Endothelial cell of umbilical vein (primary cell): Measurements from ENCODE around the gene SHKBP1. TPM values are rescaled to one million over a fixed set of nuclear protein-coding genes. Genes with fewer than 3 reads are reported as not detected.

Experiments
- BruUV-seq: library from RNA; stranded (reverse); fragments of 400-500 nt; replicated peaks from 2 replicates; lab custom pipeline; 2021; lab: Mats Ljungman, UMichigan
- CTCF ChIA-PET: fragments of 300-600, 350-600 bp; sonication (Branson Sonifier 250); formaldehyde crosslinking; loops from one replicate; lab custom pipeline; 2021; ENCODE audit warnings: antibody characterized with exemption, inconsistent platforms; lab: Charles Lee
- POLR2A ChIA-PET: fragments of 300-600, 350-600 bp; sonication (Branson Sonifier 250); formaldehyde crosslinking; loops from one replicate; lab custom pipeline; 2021; ENCODE audit warnings: antibody characterized with exemption, inconsistent platforms; lab: Charles Lee
- DNase-seq: peaks from one replicate; pipeline ENCODE4 v3.0.0-alpha.2; 2011; ENCODE audit warnings: low read depth, low spot score
- FAIRE-seq: peaks from 2 replicates; lab custom pipeline; 2011; peaks lifted over from hg19 to GRCh38; lab: Jason Lieb, UNC
- H2AFZ ChIP-seq: 2 replicates; pipeline ENCODE4 v1.6.0; 2012; ENCODE audit warnings: low read depth, low read length, control low read depth, inconsistent platforms
- H3K27ac ChIP-seq: 2 replicates; pipeline ENCODE4 v1.5.1; 2011; ENCODE audit warnings: low read depth, mild to moderate bottlenecking, control low read depth, low read length, moderate library complexity; ENCODE audit not compliant: insufficient read depth
- H3K27me3 ChIP-seq, 2 experiments: 2 replicates each; pipeline versions ENCODE4 v1.6.0 to v1.6.1; 2011; ENCODE audit warnings: low read length in 2 of 2, mixed read lengths in 1 of 2; ENCODE audit not compliant: control insufficient read depth in 2 of 2, insufficient read depth in 2 of 2
- H3K36me3 ChIP-seq, 2 experiments: 2 replicates in 1 of 2; 3 replicates in 1 of 2; pipeline ENCODE4 v1.5.1; 2011; ENCODE audit warnings: low read length in 2 of 2, mild to moderate bottlenecking in 1 of 2, moderate library complexity in 1 of 2; ENCODE audit not compliant: control insufficient read depth in 2 of 2, insufficient read depth in 2 of 2; ENCODE audit errors: extremely low read depth in 1 of 2
- H3K4me1 ChIP-seq: 3 replicates; pipeline ENCODE4 v1.5.1; 2011; ENCODE audit warnings: mild to moderate bottlenecking, low read length; ENCODE audit not compliant: control insufficient read depth, insufficient read depth; ENCODE audit errors: extremely low read depth
- H3K4me2 ChIP-seq: 2 replicates; pipeline ENCODE4 v1.6.1; 2011; ENCODE audit warnings: low read length, control low read depth, mixed read lengths; ENCODE audit not compliant: insufficient read depth
- H3K4me3 ChIP-seq, 3 experiments: fragments of 200-600 bp in 1 of 3; sonication (generic), shearing (Covaris generic) in 1 of 3; replicated peaks in 1 of 3; 2 replicates each; pipeline ENCODE4 v1.5.1; 2011 to 2016; ENCODE audit warnings: control low read depth in 3 of 3, low read length in 3 of 3, mild to moderate bottlenecking in 2 of 3, inconsistent platforms in 1 of 3, low read depth in 1 of 3, moderate library complexity in 1 of 3; ENCODE audit not compliant: insufficient read depth in 1 of 3
- H3K79me2 ChIP-seq: 2 replicates; pipeline ENCODE4 v1.6.0; 2012; ENCODE audit warnings: low read length, inconsistent platforms; ENCODE audit not compliant: control insufficient read depth, insufficient read depth
- H3K9ac ChIP-seq: replicated peaks from 2 replicates; pipeline ENCODE3; 2011; ENCODE audit warnings: low read length, control low read depth; ENCODE audit not compliant: insufficient read depth; ENCODE audit errors: extremely low read depth
- H3K9me1 ChIP-seq: replicated peaks from 3 replicates; pipeline ENCODE4 v1.6.0; 2011; ENCODE audit warnings: mild to moderate bottlenecking, low read length; ENCODE audit not compliant: control insufficient read depth, insufficient read depth; ENCODE audit errors: extremely low read depth
- H3K9me3 ChIP-seq: replicated peaks from 2 replicates; pipeline ENCODE4 v1.5.1; 2012; ENCODE audit warnings: low read length, inconsistent platforms; ENCODE audit not compliant: control insufficient read depth, insufficient read depth
- H4K20me1 ChIP-seq: replicated peaks from 2 replicates; pipeline ENCODE3; 2011; ENCODE audit warnings: mild to moderate bottlenecking, low read length; ENCODE audit not compliant: control insufficient read depth, insufficient read depth; ENCODE audit errors: extremely low read depth
- CTCF ChIP-seq, 2 donors: IDR thresholded peaks; 1 replicate in 1 of 2; 2 replicates in 1 of 2; pipeline ENCODE4 v1.5.1; 2011; ENCODE audit warnings: low read length in 2 of 2, mild to moderate bottlenecking in 2 of 2, moderate library complexity in 2 of 2, control low read depth in 1 of 2, inconsistent platforms in 1 of 2, low read depth in 1 of 2; ENCODE audit not compliant: insufficient read depth in 1 of 2; ENCODE audit errors: extremely low read depth in 1 of 2
- EZH2 ChIP-seq: IDR thresholded peaks from 2 replicates; pipeline ENCODE4 v1.6.1; 2012; ENCODE audit warnings: borderline replicate concordance, low read depth, mild to moderate bottlenecking, moderate library complexity, low read length, inconsistent platforms; ENCODE audit not compliant: severe bottlenecking
- FOS ChIP-seq: IDR thresholded peaks from 2 replicates; pipeline ENCODE4 v1.6.1; 2011; ENCODE audit warnings: mild to moderate bottlenecking, low read length, moderate library complexity, borderline replicate concordance; ENCODE audit not compliant: insufficient read depth
- GATA2 ChIP-seq: IDR thresholded peaks from 2 replicates; pipeline ENCODE4 v1.7.0; 2011; ENCODE audit warnings: low read depth, mild to moderate bottlenecking, moderate library complexity, mixed read lengths, low read length; ENCODE audit not compliant: insufficient read length, insufficient read depth
- JUN ChIP-seq: IDR thresholded peaks from 2 replicates; pipeline ENCODE4 v1.6.1; 2011; ENCODE audit warnings: borderline replicate concordance, low read depth; ENCODE audit not compliant: insufficient read length, insufficient read depth
- MYC ChIP-seq: IDR thresholded peaks from one replicate; pipeline ENCODE4 v1.6.1; 2011; ENCODE audit warnings: mild to moderate bottlenecking, low read depth, low read length
- POLR2A ChIP-seq: IDR thresholded peaks from 2 replicates; pipeline ENCODE4 v1.6.1; 2012; ENCODE audit warnings: low read depth, mild to moderate bottlenecking, control low read depth, low read length
- POLR2AphosphoS5 ChIP-seq: IDR thresholded peaks from 2 replicates; pipeline ENCODE4 v1.6.1; 2012; ENCODE audit warnings: low read depth, mild to moderate bottlenecking, control low read depth, low read length, moderate library complexity; ENCODE audit not compliant: insufficient read depth
- dilution Hi-C: fragments of 300-500 bp; cut with MboI; formaldehyde crosslinking; loops from one replicate; pipeline ENCODE4 v1.15.0; 2019; ENCODE audit warnings: low sequenced_read_pairs; ENCODE audit not compliant: extremely low pct_ligation_motif_present
- intact Hi-C: fragments of 100-400 bp; cut with micrococcal nuclease; formaldehyde crosslinking; loops from one replicate; pipeline ENCODE4 v1.10.0; 2022
- polyA plus RNA-seq, 4 experiments: library from polyadenylated mRNA; depleted of rRNA in 3 of 4; stranded (reverse) in 3 of 4; unstranded in 1 of 4; fragments of >200 nt; gene quantifications; 2 replicates each; pipeline versions ENCODE4 v1.2.1 to v1.2.3, GENCODE V29; 2011 to 2012; ENCODE audit warnings: missing spikeins in 1 of 4
- total RNA-seq: library from RNA; stranded (reverse); gene quantifications from 2 replicates; pipeline ENCODE4 v1.2.3, GENCODE V29; 2021
- TF ChIP-seq, protein P1 (sequence below): IDR thresholded peaks from 2 replicates; pipeline ENCODE4 v1.6.1; 2011; ENCODE audit not compliant: insufficient read depth, insufficient read length

Gene SHKBP1
- total and polyA plus RNA-seq, 2 donors (not counting 3 experiments of a cell fraction or from before 2014, with no cell fraction given) = 106 to 113 TPM

DNA sequence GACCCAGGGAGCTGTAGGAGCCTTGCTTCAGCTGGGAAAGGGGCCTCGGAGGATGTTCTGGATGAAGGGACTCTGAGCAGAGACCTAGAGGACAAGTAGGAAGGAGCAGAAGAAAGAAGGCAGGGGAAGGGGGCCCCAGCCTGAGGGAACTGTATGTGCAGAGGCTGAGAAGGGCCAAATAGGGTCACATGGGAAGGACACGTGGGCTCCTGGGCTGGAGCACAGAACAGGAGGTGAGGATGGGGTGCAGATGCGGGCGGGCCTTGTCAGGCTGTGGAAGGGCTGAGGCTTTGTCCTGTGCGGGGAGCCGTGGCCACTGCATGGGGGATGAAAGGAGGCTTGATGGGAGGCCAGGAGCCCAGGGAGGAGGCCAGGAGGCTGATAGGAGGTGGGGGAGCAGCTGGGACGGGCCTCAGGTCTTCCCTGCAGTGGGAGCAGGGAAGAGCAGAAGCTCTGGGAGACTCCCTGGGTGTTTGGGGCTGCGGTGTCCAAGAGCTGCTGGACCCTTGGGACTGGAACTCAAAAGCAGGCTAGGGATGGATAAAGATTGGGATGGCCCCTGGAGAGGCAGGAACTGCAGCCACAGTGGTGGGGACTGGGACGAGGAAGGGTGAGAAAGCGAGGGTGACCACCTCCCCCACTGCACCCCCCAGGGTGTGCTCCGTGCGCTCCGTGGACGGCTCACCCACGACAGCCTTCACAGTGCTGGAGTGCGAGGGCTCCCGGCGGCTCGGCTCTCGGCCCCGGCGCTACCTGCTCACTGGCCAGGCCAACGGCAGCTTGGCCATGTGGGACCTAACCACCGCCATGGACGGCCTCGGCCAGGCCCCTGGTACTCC is 13.1 kb downstream of the SHKBP1 start:
- ChIA-PET POLR2A (no interaction called here), CTCF (no interaction called here)
- dilution Hi-C loops (no loop called here), intact Hi-C loops (no loop called here)
- Histone ChIP-seq H2AFZ (no peak overlapping the region), H3K9me3 (no peaks in the 10 kb centered on the region), H3K9me1 (no peaks in the 10 kb centered on the region), H3K79me2 (no peaks in the 10 kb centered on the region), H3K9ac (no peak overlapping the region), H4K20me1 (no peaks in the 10 kb centered on the region), H3K4me3 (no peak overlapping the region), H3K4me2 (no peak overlapping the region), H3K27ac (no peak overlapping the region), H3K27me3 (no peaks in the 10 kb centered on the region), H3K4me1 (peaks cover 20% of the 10 kb centered on the region), H3K36me3 (peaks cover 3 to 4% of the 10 kb centered on the region in 2 experiments)
- BruUV-seq = no TSS peak
- TF ChIP-seq MYC = no peak
- DNase-seq (no peak), FAIRE-seq (no peak)

DNA sequence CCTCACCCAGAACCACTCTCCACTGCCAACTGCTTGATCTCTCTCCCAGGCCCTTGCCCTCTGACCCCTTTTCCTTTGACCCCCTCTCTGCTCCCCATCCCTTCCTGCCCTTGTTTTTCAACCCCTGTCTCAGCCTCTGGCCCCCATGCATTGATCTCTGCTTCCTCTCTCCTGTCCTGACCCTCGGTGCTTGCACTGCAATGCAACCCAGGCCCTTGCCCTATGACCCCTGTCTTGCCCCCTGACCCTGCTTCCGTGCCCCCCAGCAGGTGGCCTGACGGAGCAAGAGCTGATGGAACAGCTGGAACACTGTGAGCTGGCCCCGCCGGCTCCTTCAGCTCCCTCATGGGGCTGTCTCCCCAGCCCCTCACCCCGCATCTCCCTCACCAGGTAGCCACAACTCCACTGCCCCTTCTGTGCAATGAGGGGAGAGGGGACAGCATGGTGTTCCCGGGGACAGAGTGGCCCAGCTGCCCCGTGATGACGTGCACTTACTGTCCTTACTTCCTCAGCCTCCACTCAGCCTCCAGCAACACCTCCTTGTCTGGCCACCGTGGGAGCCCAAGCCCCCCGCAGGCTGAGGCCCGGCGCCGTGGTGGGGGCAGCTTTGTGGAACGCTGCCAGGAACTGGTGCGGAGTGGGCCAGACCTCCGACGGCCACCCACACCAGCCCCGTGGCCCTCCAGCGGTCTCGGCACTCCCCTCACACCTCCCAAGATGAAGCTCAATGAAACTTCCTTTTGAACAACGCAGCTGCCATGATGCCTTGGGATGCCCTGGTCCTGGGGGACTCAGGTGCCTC is 14.0 kb downstream of the SHKBP1 start:
- Histone ChIP-seq H3K9me1 (no peaks in the 10 kb centered on the region), H3K36me3 (peaks cover 3 to 4% of the 10 kb centered on the region in 2 experiments), H4K20me1 (no peaks in the 10 kb centered on the region), H3K4me1 (peaks cover 13% of the 10 kb centered on the region), H3K27me3 (no peaks in the 10 kb centered on the region), H3K4me3 (no peak overlapping the region), H3K79me2 (no peaks in the 10 kb centered on the region), H3K4me2 (no peak overlapping the region), H3K27ac (no peak overlapping the region), H2AFZ (no peak overlapping the region), H3K9ac (no peak overlapping the region), H3K9me3 (no peaks in the 10 kb centered on the region)
- TSS peak; percentile 56 for BruUV-seq
- intact Hi-C loops = no loop called here
- TF ChIP-seq JUN (no peak), EZH2 (no peak), POLR2A (no peak), FOS (no peak), CTCF (IDR thresholded peaks at IDR 0.05; ENCODE audit: extremely low read depth in 1 of 2, insufficient read depth in 1 of 2, low read depth in 1 of 2, low read length in 2 of 2) (no peak), POLR2AphosphoS5 (no peak), GATA2 (no peak), MYC (no peak)
- TF ChIP-seq, protein P1, sequence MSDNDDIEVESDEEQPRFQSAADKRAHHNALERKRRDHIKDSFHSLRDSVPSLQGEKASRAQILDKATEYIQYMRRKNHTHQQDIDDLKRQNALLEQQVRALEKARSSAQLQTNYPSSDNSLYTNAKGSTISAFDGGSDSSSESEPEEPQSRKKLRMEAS = no peak
- DNase-seq = no peak
- no peak for FAIRE-seq
- POLR2A ChIA-PET = no interaction called here
- CTCF ChIA-PET = no interaction called here
- dilution Hi-C loops = no loop called here
